Endometrial microvascular endothelial cells (primary cell): Measurements from ENCODE around the gene GIGYF1. TPM values are rescaled to one million over a fixed set of nuclear protein-coding genes. Genes with fewer than 3 reads are reported as not detected.
"Not testable (repeated sequence)": the region's sequence is repeated elsewhere in the genome, so short reads cannot be mapped to it uniquely, and the experiment has no call there.

ENCODE experiments used
- in situ Hi-C: cut with HindIII; loops from 2 replicates; pipeline ENCODE4 v1.10.0; 2017; ENCODE audit warnings: low sequenced_read_pairs, low pct_unique_long_range_greater_than_20kb; ENCODE audit errors: inconsistent ontology term
- total RNA-seq: library from RNA; depleted of rRNA; stranded (reverse); fragments of >200 nt; gene quantifications from one replicate; pipeline ENCODE4 v1.2.3, GENCODE V29; 2015; ENCODE audit errors: inconsistent ontology term

GIGYF1 gene
- total RNA-seq, 1 donor from 2014 or later = 21.2 TPM

- in situ Hi-C loops = not testable (repeated sequence)
These were observed 23.0 kb upstream of the GIGYF1 start for GRCh38 chr7:100717073-100717472.

GRCh38 chr7:100714725-100715124 lies 20.7 kb upstream of the GIGYF1 start:
- in situ Hi-C loops = no loop called here

- in situ Hi-C loops = no loop called here
These were observed 17.3 kb upstream of the GIGYF1 start for GRCh38 chr7:100711369-100711768.

- in situ Hi-C loops = no loop called here
These were observed 16.4 kb upstream of the GIGYF1 start for GRCh38 chr7:100710452-100710851.

GRCh38 chr7:100708395-100708794 lies 14.3 kb upstream of the GIGYF1 start:
- in situ Hi-C loops = no loop called here

GRCh38 chr7:100706672-100707311 lies 12.7 kb upstream of the GIGYF1 start:
- in situ Hi-C loops = no loop called here

- in situ Hi-C loops = no loop called here
These were observed 12.0 kb upstream of the GIGYF1 start, which contains the start of gene POP7 for GRCh38 chr7:100705753-100706671. Gene POP7 (plus strand): TSS chr7:100706121. CDS start chr7:100706831, 710 bp downstream.

GRCh38 chr7:100705320-100705752 lies 11.3 kb upstream of the GIGYF1 start:
- in situ Hi-C loops = no loop called here

- in situ Hi-C loops = not testable (repeated sequence)
These were observed 7.0 kb upstream of the GIGYF1 start for GRCh38 chr7:100701089-100701488.

GRCh38 chr7:100699018-100699417 lies 5.0 kb upstream of the GIGYF1 start:
- in situ Hi-C loops = no loop called here

- in situ Hi-C loops = no loop called here
These were observed 2.1 kb upstream of the GIGYF1 start for GRCh38 chr7:100696123-100696521.

- in situ Hi-C loops = no loop called here
These were observed 545 bp downstream of the GIGYF1 start for GRCh38 chr7:100693312-100694097.

- in situ Hi-C loops = no loop called here
These were observed 1.5 kb downstream of the GIGYF1 start for GRCh38 chr7:100692578-100692961.

- in situ Hi-C loops = no loop called here
These were observed 2.1 kb downstream of the GIGYF1 start for GRCh38 chr7:100691676-100692577.

GRCh38 chr7:100689230-100690135 lies 4.6 kb downstream of the GIGYF1 start:
- in situ Hi-C loops = no loop called here

GRCh38 chr7:100688326-100688860 lies 5.7 kb downstream of the GIGYF1 start:
- in situ Hi-C loops = no loop called here

GRCh38 chr7:100687751-100688300 lies 6.2 kb downstream of the GIGYF1 start:
- in situ Hi-C loops = no loop called here
